Osteocyte (in vitro differentiated cells): Measurements from ENCODE around the gene ALG9. TPM values are rescaled to one million over a fixed set of nuclear protein-coding genes. Genes with fewer than 3 reads are reported as not detected.

Source experiments
- DNase-seq: peaks from one replicate; pipeline ENCODE4 v3.0.0; 2021; ENCODE audit warnings: mixed read lengths; ENCODE audit not compliant: unreplicated experiment; ENCODE audit errors: extremely low spot score
- H3K27ac Mint-ChIP-seq: one replicate; pipeline ENCODE4 v1.8.0; 2021; ENCODE audit warnings: mild to moderate bottlenecking, mixed read lengths; ENCODE audit not compliant: unreplicated experiment
- H3K27me3 Mint-ChIP-seq: one replicate; pipeline ENCODE4 v1.8.0; 2021; ENCODE audit warnings: mixed read lengths; ENCODE audit not compliant: unreplicated experiment
- H3K36me3 Mint-ChIP-seq: one replicate; pipeline ENCODE4 v1.8.0; 2021; ENCODE audit warnings: mixed read lengths; ENCODE audit not compliant: unreplicated experiment
- H3K4me1 Mint-ChIP-seq: one replicate; pipeline ENCODE4 v1.8.0; 2021; ENCODE audit warnings: mixed read lengths; ENCODE audit not compliant: unreplicated experiment
- H3K4me3 Mint-ChIP-seq: one replicate; pipeline ENCODE4 v1.8.0; 2021; ENCODE audit warnings: mild to moderate bottlenecking, moderate library complexity, mixed read lengths; ENCODE audit not compliant: unreplicated experiment
- H3K9me3 Mint-ChIP-seq: one replicate; pipeline ENCODE4 v1.8.0; 2021; ENCODE audit warnings: mixed read lengths; ENCODE audit not compliant: unreplicated experiment
- total RNA-seq: library from RNA; stranded (reverse); gene quantifications from 2 replicates; pipeline ENCODE4 v1.2.1, GENCODE V29; 2021
- TF ChIP-seq, protein P1 (sequence below): fragments of 200-600 bp; sonication (generic); IDR thresholded peaks from 2 replicates; pipeline ENCODE4 v1.5.0; 2021; ENCODE audit warnings: antibody characterized with exemption, mild to moderate bottlenecking, moderate library complexity

The ALG9 gene
- total RNA-seq, 1 donor from 2014 or later: 41.7 TPM

DNA sequence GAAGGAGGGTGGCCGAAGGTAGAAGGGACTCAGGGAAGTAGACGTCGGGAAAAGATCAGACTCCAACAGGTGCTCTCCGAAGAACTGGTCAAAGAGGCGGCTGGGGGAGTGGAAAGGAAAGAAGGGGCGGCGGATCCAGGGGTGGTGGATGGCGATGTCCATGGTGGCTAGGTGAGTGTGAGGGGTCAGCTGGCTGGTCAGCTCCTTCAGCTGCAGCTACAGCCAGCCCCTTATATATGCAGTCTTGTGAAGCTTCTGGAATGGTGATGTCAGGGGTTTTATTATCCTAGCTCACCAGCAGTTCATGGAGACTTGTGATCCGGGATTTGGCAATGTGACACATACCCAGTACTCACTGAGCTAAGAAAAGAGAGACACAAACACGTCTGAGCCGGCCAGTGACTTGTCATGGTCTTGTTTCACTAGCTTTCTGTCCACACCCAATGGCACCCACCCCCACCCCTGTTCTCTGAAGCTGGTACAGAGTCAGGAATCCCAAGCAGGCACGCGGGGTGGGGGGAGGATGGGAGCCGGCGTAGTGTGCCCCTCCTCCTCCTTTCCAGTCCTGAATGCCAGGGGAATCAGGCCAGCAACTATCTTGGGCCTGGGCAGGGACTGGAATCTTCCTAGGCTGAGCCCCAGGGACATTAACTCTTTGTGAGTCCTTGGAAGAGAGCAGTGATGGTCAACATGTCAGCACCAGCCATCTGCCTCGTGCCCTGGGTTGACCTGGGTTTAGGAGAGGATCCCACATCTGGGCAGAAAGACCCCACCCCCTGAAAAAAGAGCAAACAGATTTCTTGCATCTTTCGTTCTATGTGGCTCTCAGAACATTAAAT lies 40.4 kb upstream of the ALG9 start, which contains the start of gene CRYAB:
CRYAB (minus strand) TSS at position 208 of the 839 bp plus-strand sequence; CDS start at position 162, 46 bp downstream.
- Mint-ChIP-seq H3K27ac (peak within 1 kb of the TSS; percentile 87), H3K4me3 (peak within 1 kb of the TSS; percentile 44), H3K27me3 (peaks cover 7% of the 10 kb centered on the region), H3K4me1 (peaks cover 36% of the 10 kb centered on the region), H3K9me3 (no peaks in the 10 kb centered on the region), H3K36me3 (no peaks in the 10 kb centered on the region)
- TF ChIP-seq, protein P1, sequence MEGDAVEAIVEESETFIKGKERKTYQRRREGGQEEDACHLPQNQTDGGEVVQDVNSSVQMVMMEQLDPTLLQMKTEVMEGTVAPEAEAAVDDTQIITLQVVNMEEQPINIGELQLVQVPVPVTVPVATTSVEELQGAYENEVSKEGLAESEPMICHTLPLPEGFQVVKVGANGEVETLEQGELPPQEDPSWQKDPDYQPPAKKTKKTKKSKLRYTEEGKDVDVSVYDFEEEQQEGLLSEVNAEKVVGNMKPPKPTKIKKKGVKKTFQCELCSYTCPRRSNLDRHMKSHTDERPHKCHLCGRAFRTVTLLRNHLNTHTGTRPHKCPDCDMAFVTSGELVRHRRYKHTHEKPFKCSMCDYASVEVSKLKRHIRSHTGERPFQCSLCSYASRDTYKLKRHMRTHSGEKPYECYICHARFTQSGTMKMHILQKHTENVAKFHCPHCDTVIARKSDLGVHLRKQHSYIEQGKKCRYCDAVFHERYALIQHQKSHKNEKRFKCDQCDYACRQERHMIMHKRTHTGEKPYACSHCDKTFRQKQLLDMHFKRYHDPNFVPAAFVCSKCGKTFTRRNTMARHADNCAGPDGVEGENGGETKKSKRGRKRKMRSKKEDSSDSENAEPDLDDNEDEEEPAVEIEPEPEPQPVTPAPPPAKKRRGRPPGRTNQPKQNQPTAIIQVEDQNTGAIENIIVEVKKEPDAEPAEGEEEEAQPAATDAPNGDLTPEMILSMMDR: no peak
- DNase-seq: peak; percentile 88

DNA sequence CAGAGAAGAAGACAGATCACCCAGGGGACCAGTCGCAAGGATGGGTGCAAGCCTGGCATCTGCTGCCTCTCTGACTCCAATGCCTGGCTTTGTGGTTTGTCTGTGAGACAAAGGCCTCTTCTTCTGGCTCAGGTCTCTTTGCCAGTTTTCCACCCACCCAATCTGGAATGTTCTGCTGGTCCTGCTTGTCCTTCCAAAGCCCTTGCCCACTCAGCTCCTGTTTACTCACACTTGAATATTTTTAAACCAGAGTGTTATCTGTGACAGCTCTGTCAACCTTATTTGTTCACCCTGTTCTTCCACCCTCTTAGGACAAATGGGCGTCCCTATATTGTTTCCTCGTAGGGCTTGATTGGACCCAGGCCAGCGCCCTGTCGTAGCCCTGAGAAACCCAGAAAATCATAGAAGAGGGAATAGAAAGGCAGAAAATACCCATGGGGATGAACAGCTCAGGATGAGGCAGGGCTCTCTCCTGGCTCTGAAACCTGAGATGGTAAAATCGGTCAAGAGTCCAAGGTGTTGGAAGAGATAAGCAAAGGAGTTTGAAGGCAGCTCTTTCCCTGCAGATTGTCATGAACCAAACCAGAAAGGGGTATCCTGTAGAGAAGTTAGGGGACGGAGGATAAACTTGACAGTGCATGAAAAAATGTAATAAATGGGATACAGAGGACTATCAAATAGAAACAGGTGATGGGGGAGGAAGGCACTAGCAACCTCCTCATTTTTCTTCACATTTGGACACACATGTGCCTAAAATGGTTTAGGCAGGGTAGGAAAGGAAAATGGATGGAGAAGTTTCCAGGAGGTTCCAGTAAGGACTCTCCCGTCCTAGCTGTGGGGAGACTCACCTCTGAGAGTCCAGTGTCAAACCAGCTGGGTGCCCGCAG lies 39.5 kb upstream of the ALG9 start:
- Mint-ChIP-seq H3K4me1 (peaks cover 36% of the 10 kb centered on the region), H3K27me3 (peaks cover under 1% of the 10 kb centered on the region), H3K9me3 (no peaks in the 10 kb centered on the region), H3K27ac (peak overlapping the region; percentile 87), H3K4me3 (peak overlapping the region; percentile 44), H3K36me3 (no peaks in the 10 kb centered on the region)
- no peak for DNase-seq
- TF ChIP-seq, protein P1: no peak

DNA sequence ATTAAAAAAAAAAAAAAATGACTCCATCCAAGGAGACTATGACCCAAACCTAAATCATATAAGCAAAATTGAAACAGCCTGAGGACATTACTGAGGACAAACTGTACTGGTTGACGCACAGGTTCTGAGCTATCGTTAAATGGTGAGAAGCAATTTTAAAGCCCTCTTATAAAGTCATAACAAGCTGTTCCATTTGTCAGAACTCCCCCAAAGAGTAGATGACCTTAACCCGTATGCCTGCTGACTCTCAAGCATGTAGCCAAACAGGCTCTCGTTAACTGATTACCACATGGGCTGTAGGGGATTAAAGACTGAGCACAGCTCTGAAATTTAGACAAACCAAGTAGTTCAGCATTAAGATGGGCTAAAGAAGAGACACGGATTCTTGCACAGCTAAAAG lies 38.0 kb upstream of the ALG9 start:
- Mint-ChIP-seq H3K9me3 (no peaks in the 10 kb centered on the region), H3K4me3 (no peak overlapping the region), H3K27me3 (no peaks in the 10 kb centered on the region), H3K27ac (no peak overlapping the region), H3K4me1 (peaks cover 36% of the 10 kb centered on the region), H3K36me3 (no peaks in the 10 kb centered on the region)
- DNase-seq: no peak
- TF ChIP-seq, protein P1: no peak

DNA sequence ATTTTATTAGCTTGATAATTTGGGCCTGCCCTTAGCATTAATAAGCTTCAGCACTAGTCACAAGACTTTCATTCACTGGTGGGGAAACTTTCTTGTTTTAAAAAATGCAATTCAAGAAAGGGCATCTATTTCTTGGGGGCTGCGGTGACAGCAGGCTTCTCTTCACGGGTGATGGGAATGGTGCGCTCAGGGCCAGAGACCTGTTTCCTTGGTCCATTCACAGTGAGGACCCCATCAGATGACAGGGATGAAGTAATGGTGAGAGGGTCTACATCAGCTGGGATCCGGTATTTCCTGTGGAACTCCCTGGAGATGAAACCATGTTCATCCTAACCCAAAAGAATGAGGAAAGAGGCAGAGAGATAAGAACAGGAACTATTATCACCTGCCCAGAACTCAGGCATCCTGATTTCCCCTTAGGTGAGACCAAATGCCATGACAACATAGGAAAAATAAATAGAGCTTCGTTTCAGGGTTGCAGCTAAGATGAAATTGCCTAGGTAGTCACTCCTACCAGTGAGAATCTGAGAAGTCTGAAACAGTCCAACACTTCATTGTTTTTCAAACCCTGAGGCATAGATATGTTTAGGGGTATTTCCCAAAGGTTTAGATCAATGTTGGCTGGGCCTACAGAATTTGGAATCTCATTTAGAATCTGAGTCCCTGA lies 37.4 kb upstream of the ALG9 start:
- H3K27ac Mint-ChIP-seq: no peak overlapping the region
- H3K4me1 Mint-ChIP-seq: peaks cover 30% of the 10 kb centered on the region
- no peak overlapping the region for H3K4me3 Mint-ChIP-seq
- no peaks in the 10 kb centered on the region for H3K9me3 Mint-ChIP-seq
- DNase-seq: no peak
- no peaks in the 10 kb centered on the region for H3K36me3 Mint-ChIP-seq
- TF ChIP-seq, protein P1: no peak
- no peaks in the 10 kb centered on the region for H3K27me3 Mint-ChIP-seq
